K562 (cell line): ENCODE measurements around the gene TSC22D3. TPM values are rescaled to one million over a fixed set of nuclear protein-coding genes. Genes with fewer than 3 reads are reported as not detected.
A peak's percentile ranks its signal among the peaks of the same experiment; 100 is the strongest.

ENCODE experiments used
- ADNP ChIP-seq: fragments of 200-800 bp; sonication (Bioruptor generic); IDR thresholded peaks from 2 replicates; pipeline ENCODE4 v1.6.1; 2016; ENCODE audit warnings: missing genetic modification characterization, missing compliant biosample characterization
- ATF6 ChIP-seq: sonication (generic); formaldehyde crosslinking; IDR thresholded peaks from 2 replicates; pipeline ENCODE4 v1.4.0; 2020; ENCODE audit warnings: mild to moderate bottlenecking, missing genetic modification reagents
- BCOR ChIP-seq: fragments of 450-650 bp; IDR thresholded peaks from 2 replicates; pipeline ENCODE4 v1.6.1; 2016
- BDP1 ChIP-seq: IDR thresholded peaks from 3 replicates; pipeline ENCODE4 v1.6.1; 2011; ENCODE audit not compliant: insufficient read length, insufficient read depth
- ELK1 ChIP-seq: sonication (generic); formaldehyde crosslinking; IDR thresholded peaks from 2 replicates; pipeline ENCODE4 v1.8.1; 2022; ENCODE audit warnings: missing genetic modification reagents
- HMGN3 ChIP-seq: IDR thresholded peaks from 2 replicates; pipeline ENCODE4 v1.6.1; 2011; ENCODE audit warnings: borderline replicate concordance, low read depth, mild to moderate bottlenecking, mixed read lengths, low read length; ENCODE audit not compliant: insufficient read length; ENCODE audit errors: extremely low read depth
- MCM7 ChIP-seq, 2 experiments: fragments of 450-650 bp; IDR thresholded peaks; 2 replicates each; pipeline ENCODE4 v1.6.1; 2016 to 2018
- MEIS2 ChIP-seq: fragments of 450-650 bp; IDR thresholded peaks from 2 replicates; pipeline ENCODE4 v1.6.1; 2014; ENCODE audit warnings: mild to moderate bottlenecking; ENCODE audit not compliant: partially characterized antibody
- NR2C2 ChIP-seq, 2 experiments: fragments of 200-800 bp in 1 of 2; sonication (Bioruptor generic) in 1 of 2; sonication (generic) in 1 of 2; formaldehyde crosslinking in 1 of 2; IDR thresholded peaks; 2 replicates each; pipeline versions ENCODE4 v1.6.1 to v1.8.0; 2016 to 2022; ENCODE audit warnings: mild to moderate bottlenecking in 1 of 2, missing compliant biosample characterization in 1 of 2, missing genetic modification characterization in 1 of 2, missing genetic modification reagents in 1 of 2
- PCBP1 ChIP-seq: fragments of 200-400 bp; formaldehyde crosslinking; IDR thresholded peaks from 2 replicates; pipeline ENCODE4 v1.6.1; 2018; ENCODE audit warnings: mild to moderate bottlenecking, low read depth, low read length; ENCODE audit not compliant: poor library complexity, severe bottlenecking
- RBM25 ChIP-seq: fragments of 200-400 bp; formaldehyde crosslinking; IDR thresholded peaks from 2 replicates; pipeline ENCODE4 v1.6.1; 2018; ENCODE audit warnings: low read length, low read depth, moderate library complexity; ENCODE audit not compliant: severe bottlenecking
- SRF ChIP-seq, 2 experiments: fragments of 250-450, 450-650 bp in 1 of 2; sonication (Bioruptor Pico) in 1 of 2; sonication (generic) in 1 of 2; formaldehyde crosslinking; IDR thresholded peaks; 2 replicates each; pipeline versions ENCODE4 v1.5.0 to v1.5.1; 2020 to 2022; ENCODE audit warnings: mild to moderate bottlenecking in 1 of 2, missing genetic modification reagents in 1 of 2
- TEAD1 ChIP-seq, 2 experiments: fragments of 450-650 bp in 1 of 2; sonication (generic) in 1 of 2; formaldehyde crosslinking; IDR thresholded peaks; 2 replicates each; pipeline versions ENCODE4 v1.4.0 to v1.8.0; 2020 to 2022; ENCODE audit warnings: mild to moderate bottlenecking in 2 of 2, missing genetic modification reagents in 1 of 2
- USF1 ChIP-seq: sonication (generic); formaldehyde crosslinking; IDR thresholded peaks from 2 replicates; pipeline ENCODE4 v1.9.0; 2022; ENCODE audit warnings: mild to moderate bottlenecking, missing genetic modification reagents
- ZC3H11A ChIP-seq: IDR thresholded peaks from 2 replicates; pipeline ENCODE4 v1.6.1; 2012; ENCODE audit warnings: low read depth, low read length, improper control_type of control experiment
- ZNF133 ChIP-seq: fragments of 250-450 bp; sonication (Bioruptor Pico); IDR thresholded peaks from 2 replicates; pipeline ENCODE4 v1.4.0; 2020; ENCODE audit warnings: mild to moderate bottlenecking
- ZNF589 ChIP-seq: fragments of 200-800 bp; sonication (Bioruptor generic); IDR thresholded peaks from 2 replicates; pipeline ENCODE4 v1.6.1; 2016; ENCODE audit warnings: low read depth, missing genetic modification characterization, missing compliant biosample characterization
- ZNF766 ChIP-seq: fragments of 200-800 bp; sonication (Bioruptor generic); conservative IDR thresholded peaks from 2 replicates; pipeline ENCODE4 v1.6.1; 2016; ENCODE audit warnings: missing genetic modification characterization, missing compliant biosample characterization
- ZSCAN32 ChIP-seq: fragments of 450-650 bp; formaldehyde crosslinking; IDR thresholded peaks from 2 replicates; pipeline ENCODE4 v1.4.0; 2020; ENCODE audit warnings: mild to moderate bottlenecking, moderate library complexity
- polyA plus RNA-seq, 8 experiments: library from polyadenylated mRNA; depleted of rRNA in 4 of 8; stranded (reverse) in 5 of 8; unstranded in 3 of 8; fragments of >200 nt; fragmentation: Nextera tagmentation in 2 of 8; fragmentation: Illumina TruSeq in 1 of 8; extraction: Ambion mirVana in 2 of 8; extraction: Trizol in 1 of 8; gene quantifications; 2 replicates each; pipeline versions ENCODE4 v1.2.1 to v1.2.3, GENCODE V29; 2011 to 2014; ENCODE audit warnings: inconsistent platforms in 1 of 8, missing spikeins in 1 of 8
- total RNA-seq, 7 experiments: library from RNA; depleted of rRNA in 6 of 7; stranded (reverse); fragments of >200 nt in 6 of 7; fragmentation: Illumina TruSeq in 2 of 7; extraction: Trizol in 2 of 7; gene quantifications; 2 replicates each; pipeline versions ENCODE4 v1.2.1 to v1.2.3, GENCODE V29; 2011 to 2021; ENCODE audit warnings: low replicate concordance in 1 of 7
- TF ChIP-seq, protein P1 (sequence below), 2 experiments: IDR thresholded peaks; 2 replicates each; pipeline ENCODE4 v1.6.1; 2011; ENCODE audit warnings: borderline replicate concordance in 1 of 2, control low read depth in 1 of 2, low read depth in 1 of 2, low read length in 1 of 2, mild to moderate bottlenecking in 1 of 2, mixed read lengths in 1 of 2, moderate library complexity in 1 of 2; ENCODE audit not compliant: insufficient read depth in 1 of 2, insufficient read length in 1 of 2, poor library complexity in 1 of 2, severe bottlenecking in 1 of 2; ENCODE audit errors: extremely low read depth in 1 of 2

The TSC22D3 gene
- total and polyA plus RNA-seq, 9 of the 15 experiments (the other 6 are each of a cell fraction or from before 2014, with no cell fraction given), result 0.48 to 3.0 (median 0.87) TPM

GRCh38 chrX:107674480-107675364 lies 100.9 kb downstream of the TSC22D3 start (continued):
- TF ChIP-seq ELK1 (CRISPR knock-in tag) (no peak), MEIS2 (peak; percentile 2), MCM7 (IDR thresholded peaks at IDR 0.05) (no peak), HMGN3 (no peak), TEAD1 (CRISPR knock-in tag; IDR thresholded peaks at IDR 0.05) (no peak), NR2C2 (CRISPR knock-in tag; IDR thresholded peaks at IDR 0.05) (no peak), NR2C2 (tag; IDR thresholded peaks at IDR 0.05) (no peak), ADNP (peak; percentile 80), ZNF133 (CRISPR knock-in tag) (no peak), PCBP1 (no peak), ZC3H11A (no peak), RBM25 (peak; percentile 99), BDP1 (no peak), ATF6 (CRISPR knock-in tag) (no peak), BCOR (peak; percentile 97), ZNF766 (CRISPR knock-in tag) (no peak), ZSCAN32 (CRISPR knock-in tag) (no peak), SRF (CRISPR knock-in tag; IDR thresholded peaks at IDR 0.05) (peak in 1 of 2 experiments; percentile 71; a peak in 1 of 4 replicates), USF1 (CRISPR knock-in tag) (no peak), ZNF589 (CRISPR knock-in tag) (no peak)
- TF ChIP-seq, protein P1, sequence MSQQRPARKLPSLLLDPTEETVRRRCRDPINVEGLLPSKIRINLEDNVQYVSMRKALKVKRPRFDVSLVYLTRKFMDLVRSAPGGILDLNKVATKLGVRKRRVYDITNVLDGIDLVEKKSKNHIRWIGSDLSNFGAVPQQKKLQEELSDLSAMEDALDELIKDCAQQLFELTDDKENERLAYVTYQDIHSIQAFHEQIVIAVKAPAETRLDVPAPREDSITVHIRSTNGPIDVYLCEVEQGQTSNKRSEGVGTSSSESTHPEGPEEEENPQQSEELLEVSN (IDR thresholded peaks at IDR 0.05; ENCODE audit: borderline replicate concordance in 1 of 2, extremely low read depth in 1 of 2, insufficient read depth in 1 of 2, insufficient read length in 1 of 2, low read depth in 1 of 2, low read length in 1 of 2, poor library complexity in 1 of 2, severe bottlenecking in 1 of 2), result no peak
- TF ChIP-seq, all 486 proteins: peak for 18
